ENCODE measurements around the gene GPRC5C. TPM values are rescaled to one million over a fixed set of nuclear protein-coding genes. Genes with fewer than 3 reads are reported as not detected.

GPRC5C gene
- total and polyA plus RNA-seq, 9 of the 15 experiments (the other 6 are each of a cell fraction or from before 2014, with no cell fraction given): 0.28 to 9.0 (median 4.1) TPM

DNA sequence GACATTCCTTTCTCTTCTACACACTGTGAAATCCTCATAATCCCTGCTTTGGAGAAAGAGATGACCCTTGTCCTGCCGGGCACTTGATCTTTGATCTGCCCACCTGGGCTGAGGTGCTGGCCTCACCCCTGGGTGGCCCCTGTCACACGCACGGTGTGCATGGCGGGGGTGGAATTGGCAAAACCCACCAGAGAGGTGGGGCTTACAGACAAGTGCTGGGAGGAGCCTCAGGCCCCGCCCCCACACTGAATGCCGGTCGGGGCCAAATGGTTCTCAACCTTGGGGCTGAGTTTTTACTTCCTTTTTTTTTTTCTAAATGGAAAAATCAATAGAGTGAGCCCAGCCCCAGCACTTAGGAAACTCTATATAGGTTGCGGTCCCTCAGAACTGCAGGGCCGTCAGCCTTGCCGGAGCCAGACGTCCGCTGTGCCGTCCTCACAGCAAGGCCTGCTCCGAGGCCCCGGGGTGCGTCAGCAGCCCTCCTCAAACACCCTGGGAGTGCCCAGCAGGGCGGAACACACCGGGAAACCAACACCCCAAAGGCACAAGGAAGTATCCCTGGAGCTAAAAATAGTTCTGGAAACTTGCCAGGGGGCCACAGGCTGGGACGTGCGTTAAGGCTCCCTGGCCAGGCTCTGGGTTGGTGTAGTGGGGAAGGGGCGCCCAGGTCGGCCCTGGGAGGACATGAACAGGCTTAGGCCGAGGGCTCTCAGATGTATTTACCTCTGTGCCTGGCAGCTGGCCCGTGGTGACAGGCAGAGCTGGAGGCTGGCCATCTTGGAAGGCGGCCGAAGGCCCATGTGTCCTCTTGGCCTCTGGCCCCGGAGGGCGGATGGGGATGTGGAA is 11.0 kb downstream of the GPRC5C start (continued):
- TF ChIP-seq JUN (IDR thresholded peaks at IDR 0.05; ENCODE audit: borderline replicate concordance, low read depth, low read length) (no peak), JUN (CRISPR knock-in tag; IDR thresholded peaks at IDR 0.05; ENCODE audit: borderline replicate concordance) (no peak), GABPB1 (CRISPR knock-in tag; IDR thresholded peaks at IDR 0.05) (peak; percentile 78; the same call in 1 of the 2 replicates), ATF7 (IDR thresholded peaks at IDR 0.05) (0 out of 2 replicates have a peak, but pooled peaks have one; percentile 32), ZNF263 (CRISPR knock-in tag; IDR thresholded peaks at IDR 0.05; ENCODE audit: borderline replicate concordance) (no peak), KDM5B (IDR thresholded peaks at IDR 0.05; ENCODE audit: insufficient replicate concordance, low read depth, low read length) (peak; percentile 78), ZNF384 (IDR thresholded peaks at IDR 0.05; ENCODE audit: low read depth, low read length) (peak; percentile 78), LEF1 (IDR thresholded peaks at IDR 0.05) (peak; percentile 35; the same call in 1 of the 2 replicates), L3MBTL2 (IDR thresholded peaks at IDR 0.05) (0 out of 2 replicates have a peak, but pooled peaks have one; percentile 35), ZNF639 (CRISPR knock-in tag; conservative IDR thresholded peaks at IDR 0.05 in 1 of 2, IDR thresholded peaks at IDR 0.05 in 1 of 2) (peak in 1 of 2 experiments; percentile 70; a peak in 1 of 4 replicates), NFIC (IDR thresholded peaks at IDR 0.05) (peak; percentile 85), TBP (optimal IDR thresholded peaks at IDR 0.05; ENCODE audit: low read depth, low read length) (no peak), MEF2A (IDR thresholded peaks at IDR 0.05; ENCODE audit: control insufficient read depth, low read depth, low read length) (0 out of 2 replicates have a peak, but pooled peaks have one; percentile 46), ZBTB11 (CRISPR knock-in tag; IDR thresholded peaks at IDR 0.05) (peak in 1 of 3 experiments; percentile 66; a peak in 2 of 6 replicates), ZNF23 (CRISPR knock-in tag; IDR thresholded peaks at IDR 0.05) (no peak), SETDB1 (IDR thresholded peaks at IDR 0.05; ENCODE audit: low read length) (no peak), ZFX (CRISPR knock-in tag; IDR thresholded peaks at IDR 0.05) (peak; percentile 92), ETV5 (CRISPR knock-in tag; IDR thresholded peaks at IDR 0.05; ENCODE audit: low read depth) (0 out of 2 replicates have a peak, but pooled peaks have one; percentile 26), DIDO1 (tag; IDR thresholded peaks at IDR 0.05; ENCODE audit: low read depth) (no peak)
- TF ChIP-seq, protein P1, sequence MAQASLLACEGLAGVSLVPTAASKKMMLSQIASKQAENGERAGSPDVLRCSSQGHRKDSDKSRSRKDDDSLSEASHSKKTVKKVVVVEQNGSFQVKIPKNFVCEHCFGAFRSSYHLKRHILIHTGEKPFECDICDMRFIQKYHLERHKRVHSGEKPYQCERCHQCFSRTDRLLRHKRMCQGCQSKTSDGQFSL (CRISPR knock-in tag; IDR thresholded peaks at IDR 0.05): peak; percentile 98
- TF ChIP-seq, protein P1 (tag; IDR thresholded peaks at IDR 0.05): no peak
